ENCODE measurements around the gene HJURP.

HJURP gene

DNA sequence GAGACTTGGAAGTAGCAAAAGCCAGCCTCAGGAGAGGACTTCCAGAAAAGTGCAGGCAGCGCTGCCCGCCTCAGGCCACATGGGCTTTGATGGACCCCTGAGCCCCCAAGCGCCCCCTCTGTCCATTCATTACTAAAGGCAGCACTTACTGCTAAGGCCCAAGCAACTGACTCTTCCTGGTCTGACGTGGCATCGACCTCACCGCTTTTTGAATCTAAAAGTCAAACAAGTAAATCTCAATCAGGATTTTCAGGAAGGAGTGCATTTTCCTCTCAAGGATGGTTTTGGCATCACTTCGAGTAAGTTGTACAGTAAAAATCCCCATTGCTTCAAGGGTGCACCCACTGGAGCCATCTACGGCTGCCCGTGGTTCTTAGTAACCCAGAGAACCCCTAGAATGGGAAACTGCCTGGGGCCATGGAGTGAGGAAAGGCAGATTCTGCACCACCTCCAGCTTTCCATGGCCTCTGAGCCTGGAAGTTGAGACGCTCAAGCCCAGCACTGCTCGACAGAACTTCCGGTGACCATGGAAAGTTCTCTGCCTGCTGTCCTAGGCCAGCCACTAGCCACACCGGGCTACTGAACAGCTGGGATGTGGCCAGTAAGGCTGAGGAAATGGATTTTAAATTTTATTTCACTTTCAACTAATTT is 7.0 kb downstream of the HJURP start:
- no peak for TF ChIP-seq EZH2phosphoT487 (IDR thresholded peaks at IDR 0.05; ENCODE audit: borderline replicate concordance, low read length)
- TF ChIP-seq, protein P1, sequence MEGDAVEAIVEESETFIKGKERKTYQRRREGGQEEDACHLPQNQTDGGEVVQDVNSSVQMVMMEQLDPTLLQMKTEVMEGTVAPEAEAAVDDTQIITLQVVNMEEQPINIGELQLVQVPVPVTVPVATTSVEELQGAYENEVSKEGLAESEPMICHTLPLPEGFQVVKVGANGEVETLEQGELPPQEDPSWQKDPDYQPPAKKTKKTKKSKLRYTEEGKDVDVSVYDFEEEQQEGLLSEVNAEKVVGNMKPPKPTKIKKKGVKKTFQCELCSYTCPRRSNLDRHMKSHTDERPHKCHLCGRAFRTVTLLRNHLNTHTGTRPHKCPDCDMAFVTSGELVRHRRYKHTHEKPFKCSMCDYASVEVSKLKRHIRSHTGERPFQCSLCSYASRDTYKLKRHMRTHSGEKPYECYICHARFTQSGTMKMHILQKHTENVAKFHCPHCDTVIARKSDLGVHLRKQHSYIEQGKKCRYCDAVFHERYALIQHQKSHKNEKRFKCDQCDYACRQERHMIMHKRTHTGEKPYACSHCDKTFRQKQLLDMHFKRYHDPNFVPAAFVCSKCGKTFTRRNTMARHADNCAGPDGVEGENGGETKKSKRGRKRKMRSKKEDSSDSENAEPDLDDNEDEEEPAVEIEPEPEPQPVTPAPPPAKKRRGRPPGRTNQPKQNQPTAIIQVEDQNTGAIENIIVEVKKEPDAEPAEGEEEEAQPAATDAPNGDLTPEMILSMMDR (IDR thresholded peaks at IDR 0.05; ENCODE audit: low read depth, low read length, poor library complexity, severe bottlenecking), result no peak

DNA sequence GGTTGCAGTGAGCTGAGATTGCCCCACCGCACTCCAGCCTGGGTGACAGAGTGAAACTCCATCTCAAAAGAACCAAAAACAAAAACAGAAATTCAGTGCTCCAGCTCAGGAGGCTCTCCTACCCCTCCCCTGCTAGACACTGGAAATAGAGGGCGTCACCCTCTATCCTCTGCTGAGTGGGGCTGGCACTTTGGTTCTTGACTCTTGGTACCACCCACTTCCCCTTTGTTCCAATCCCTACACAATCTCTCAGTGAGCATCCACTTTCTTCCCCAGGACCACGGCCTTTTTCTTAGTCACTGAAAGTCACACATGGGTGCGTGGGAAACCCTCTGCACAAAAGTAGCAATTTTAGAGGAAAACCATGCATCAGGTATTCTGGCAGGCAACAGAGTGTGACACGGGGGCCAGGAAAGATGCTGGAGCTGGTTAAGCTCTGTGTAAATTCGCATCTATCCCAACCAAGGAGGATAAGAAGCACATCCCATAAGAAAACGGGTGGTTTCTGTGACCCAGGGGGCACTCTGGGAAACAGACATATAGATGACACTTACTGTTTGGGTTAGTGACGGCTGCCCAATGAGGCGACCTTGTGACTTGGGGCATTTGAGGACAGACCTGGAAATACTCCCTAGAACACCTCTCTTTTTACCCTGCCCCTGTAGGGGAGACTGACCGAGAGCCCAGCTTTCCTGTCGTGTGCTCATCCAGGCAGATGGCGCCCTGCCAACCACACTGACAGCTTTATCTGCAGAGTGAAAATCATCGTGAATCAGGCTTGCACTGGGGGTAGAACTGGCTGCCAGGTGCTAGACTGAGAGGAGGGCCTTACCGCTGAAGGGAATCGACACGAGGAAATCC is 7.7 kb downstream of the HJURP start:
- peaks cover 2% of the 10 kb centered on the region for H3K4me1 ChIP-seq (ENCODE audit: control insufficient read depth, low read length)
- peaks cover 100% of the 10 kb centered on the region for H3K36me3 ChIP-seq (ENCODE audit: control insufficient read depth, low read length)
- H3K27me3 ChIP-seq (ENCODE audit: control insufficient read depth, low read length), result no peaks in the 10 kb centered on the region
- no peak overlapping the region for H3K27ac ChIP-seq (ENCODE audit: low read depth, low read length)
- no peaks in the 10 kb centered on the region for H3K9me3 ChIP-seq (ENCODE audit: control insufficient read depth, insufficient read depth, low read length)
- TF ChIP-seq, protein P1 (IDR thresholded peaks at IDR 0.05; ENCODE audit: low read depth, low read length, poor library complexity, severe bottlenecking), result no peak
- TF ChIP-seq EZH2phosphoT487 (IDR thresholded peaks at IDR 0.05; ENCODE audit: borderline replicate concordance, low read length), result no peak
- H4K20me1 ChIP-seq (ENCODE audit: control insufficient read depth, insufficient read depth, low read depth, low read length), result peaks cover 8% of the 10 kb centered on the region
- H3K79me2 ChIP-seq (ENCODE audit: control insufficient read depth, low read length), result peaks cover 98% of the 10 kb centered on the region
- no peaks in the 10 kb centered on the region for H3K9me2 ChIP-seq (replicated peaks; ENCODE audit: control insufficient read depth, low read length)
- no peak overlapping the region for H3K4me2 ChIP-seq (ENCODE audit: low read length)
- no peak overlapping the region for H3K4me3 ChIP-seq (ENCODE audit: low read length)
- H3F3A ChIP-seq (ENCODE audit: control insufficient read depth, insufficient read depth), result no peaks in the 10 kb centered on the region

More for the DNA sequence above, 7.0 kb downstream of the HJURP start:
- Histone ChIP-seq H3K9me2 (replicated peaks; ENCODE audit: control insufficient read depth, low read length) (no peaks in the 10 kb centered on the region), H3K4me3 (ENCODE audit: low read length) (no peak overlapping the region), H3F3A (ENCODE audit: control insufficient read depth, insufficient read depth) (no peaks in the 10 kb centered on the region), H3K36me3 (ENCODE audit: control insufficient read depth, low read length) (peaks cover 100% of the 10 kb centered on the region), H4K20me1 (ENCODE audit: control insufficient read depth, insufficient read depth, low read depth, low read length) (peaks cover 13% of the 10 kb centered on the region), H3K27me3 (ENCODE audit: control insufficient read depth, low read length) (no peaks in the 10 kb centered on the region), H3K4me2 (ENCODE audit: low read length) (no peak overlapping the region), H3K9me3 (ENCODE audit: control insufficient read depth, insufficient read depth, low read length) (no peaks in the 10 kb centered on the region), H3K27ac (ENCODE audit: low read depth, low read length) (no peak overlapping the region), H3K4me1 (ENCODE audit: control insufficient read depth, low read length) (peaks cover 9% of the 10 kb centered on the region), H3K79me2 (ENCODE audit: control insufficient read depth, low read length) (peaks cover 98% of the 10 kb centered on the region)

DNA sequence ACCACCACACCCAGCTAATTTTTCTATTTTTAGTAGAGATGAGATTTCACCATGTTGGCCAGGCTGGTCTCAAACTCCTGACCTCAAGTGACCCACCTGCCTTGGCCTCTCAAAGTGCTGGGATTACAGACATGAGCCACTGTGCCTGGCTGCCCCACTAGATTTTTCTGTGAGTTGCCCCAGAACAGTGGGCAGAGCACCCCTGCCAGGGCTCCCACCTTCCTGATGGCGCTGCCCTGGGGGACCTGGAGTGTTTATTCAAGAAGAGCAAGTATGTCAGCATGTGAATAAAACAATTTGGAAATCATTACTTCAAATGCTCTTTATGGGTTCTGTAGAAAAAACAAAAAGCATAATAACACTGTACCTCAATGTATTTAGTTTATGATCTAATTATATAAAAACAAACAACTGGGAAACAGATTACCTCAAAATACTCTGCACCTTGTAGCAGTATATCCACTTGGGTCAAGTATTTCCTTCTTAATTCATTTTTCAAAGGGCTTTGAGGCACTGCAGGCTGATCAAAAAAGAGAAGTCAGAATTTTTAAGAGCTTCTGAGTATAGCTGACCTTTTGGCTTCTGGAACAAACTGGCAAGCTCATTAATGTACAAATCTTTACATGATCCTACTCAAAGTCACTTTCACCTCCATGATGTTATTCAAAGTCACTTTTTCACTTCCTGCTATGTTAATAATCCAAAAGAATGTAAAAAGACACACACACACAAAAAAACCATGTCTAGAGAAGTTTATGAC is 8.9 kb downstream of the HJURP start:
- Histone ChIP-seq H3K4me1 (ENCODE audit: control insufficient read depth, low read length) (no peaks in the 10 kb centered on the region), H3K9me3 (ENCODE audit: control insufficient read depth, insufficient read depth, low read length) (no peaks in the 10 kb centered on the region), H3K27me3 (ENCODE audit: control insufficient read depth, low read length) (no peaks in the 10 kb centered on the region), H3K79me2 (ENCODE audit: control insufficient read depth, low read length) (peaks cover 98% of the 10 kb centered on the region), H3K27ac (ENCODE audit: low read depth, low read length) (no peak overlapping the region), H3K4me2 (ENCODE audit: low read length) (no peak overlapping the region), H3K36me3 (ENCODE audit: control insufficient read depth, low read length) (peaks cover 100% of the 10 kb centered on the region), H3F3A (ENCODE audit: control insufficient read depth, insufficient read depth) (no peaks in the 10 kb centered on the region), H3K4me3 (ENCODE audit: low read length) (no peak overlapping the region), H3K9me2 (replicated peaks; ENCODE audit: control insufficient read depth, low read length) (no peaks in the 10 kb centered on the region), H4K20me1 (ENCODE audit: control insufficient read depth, insufficient read depth, low read depth, low read length) (peaks cover 10% of the 10 kb centered on the region)
- no peak for TF ChIP-seq EZH2phosphoT487 (IDR thresholded peaks at IDR 0.05; ENCODE audit: borderline replicate concordance, low read length)
- TF ChIP-seq, protein P1 (IDR thresholded peaks at IDR 0.05; ENCODE audit: low read depth, low read length, poor library complexity, severe bottlenecking), result no peak

Measured in DOHH2 (cell line).